Keratinocyte (primary cell): ENCODE measurements around the gene POLR1A. TPM values are rescaled to one million over a fixed set of nuclear protein-coding genes. Genes with fewer than 3 reads are reported as not detected.

Experiments used
- DNase-seq: peaks from one replicate; pipeline ENCODE4 v3.0.0-alpha.2; 2011; ENCODE audit warnings: low read depth, missing footprints, low spot score
- FAIRE-seq: peaks from 2 replicates; lab custom pipeline; 2011; peaks lifted over from hg19 to GRCh38; lab: Jason Lieb, UNC
- H2AFZ ChIP-seq: 2 replicates; pipeline ENCODE4 v1.6.0; 2012; ENCODE audit warnings: low read length, control low read depth, inconsistent platforms; ENCODE audit not compliant: control insufficient read depth
- H3K27ac ChIP-seq: 2 replicates; pipeline ENCODE4 v1.5.1; 2011; ENCODE audit warnings: low read length; ENCODE audit not compliant: control insufficient read depth, insufficient read depth
- H3K27me3 ChIP-seq: 3 replicates; pipeline ENCODE4 v1.6.0; 2011; ENCODE audit warnings: low read length; ENCODE audit not compliant: control insufficient read depth, insufficient read depth; ENCODE audit errors: extremely low read depth
- H3K36me3 ChIP-seq, 2 experiments: 2 replicates in 1 of 2; 3 replicates in 1 of 2; pipeline ENCODE4 v1.5.1; 2011; ENCODE audit warnings: low read length in 2 of 2, mild to moderate bottlenecking in 1 of 2; ENCODE audit not compliant: control insufficient read depth in 2 of 2, insufficient read depth in 2 of 2; ENCODE audit errors: extremely low read depth in 1 of 2
- H3K4me1 ChIP-seq: 3 replicates; pipeline ENCODE4 v1.5.1; 2011; ENCODE audit warnings: low read length; ENCODE audit not compliant: control insufficient read depth, insufficient read depth; ENCODE audit errors: extremely low read depth
- H3K4me2 ChIP-seq: 3 replicates; pipeline ENCODE4 v1.6.0; 2011; ENCODE audit warnings: low read depth, low read length; ENCODE audit not compliant: control insufficient read depth, insufficient read depth; ENCODE audit errors: extremely low read depth
- H3K4me3 ChIP-seq, 3 experiments: fragments of 200-600 bp in 1 of 3; sonication (generic) in 1 of 3; 2 replicates in 2 of 3; 3 replicates in 1 of 3; pipeline ENCODE4 v1.5.1; 2011 to 2016; ENCODE audit warnings: low read length in 3 of 3, mild to moderate bottlenecking in 3 of 3, control low read depth in 2 of 3, inconsistent platforms in 1 of 3, low read depth in 1 of 3, mixed read lengths in 1 of 3, mixed run types in 1 of 3, moderate library complexity in 1 of 3; ENCODE audit not compliant: control insufficient read depth in 2 of 3, insufficient read depth in 2 of 3; ENCODE audit errors: extremely low read depth in 1 of 3
- H3K79me2 ChIP-seq: 2 replicates; pipeline ENCODE4 v1.6.0; 2012; ENCODE audit warnings: low read length; ENCODE audit not compliant: control insufficient read depth, insufficient read depth
- H3K9ac ChIP-seq: 3 replicates; pipeline ENCODE4 v1.6.0; 2011; ENCODE audit warnings: low read length; ENCODE audit not compliant: control insufficient read depth, insufficient read depth; ENCODE audit errors: extremely low read depth
- H3K9me1 ChIP-seq: 3 replicates; pipeline ENCODE4 v1.6.0; 2011; ENCODE audit warnings: low read length; ENCODE audit not compliant: control insufficient read depth, insufficient read depth; ENCODE audit errors: extremely low read depth
- H3K9me3 ChIP-seq: 2 replicates; pipeline ENCODE4 v1.5.1; 2012; ENCODE audit warnings: low read depth, low read length; ENCODE audit not compliant: control insufficient read depth
- H4K20me1 ChIP-seq: 3 replicates; pipeline ENCODE4 v1.6.0; 2011; ENCODE audit warnings: low read length; ENCODE audit not compliant: control insufficient read depth, insufficient read depth; ENCODE audit errors: extremely low read depth
- EZH2 ChIP-seq: IDR thresholded peaks from one replicate; pipeline ENCODE4 v1.6.1; 2012; ENCODE audit warnings: inconsistent platforms, mild to moderate bottlenecking, low read length, moderate library complexity
- dilution Hi-C: fragments of 300-500 bp; cut with MboI; formaldehyde crosslinking; loops from one replicate; pipeline ENCODE4 v1.7.0; 2020; ENCODE audit warnings: low sequenced_read_pairs; ENCODE audit not compliant: extremely low pct_ligation_motif_present
- polyA plus RNA-seq, 5 experiments: library from polyadenylated mRNA; depleted of rRNA in 3 of 5; stranded (reverse) in 3 of 5; stranded (forward) in 1 of 5; unstranded in 1 of 5; fragments of >200 nt; gene quantifications; 1 replicate in 1 of 5; 2 replicates in 3 of 5; 3 replicates in 1 of 5; pipeline versions ENCODE4 v1.2.1 to v1.2.3, GENCODE V29; 2011 to 2012; ENCODE audit warnings: missing spikeins in 2 of 5, low read depth in 1 of 5, low replicate concordance in 1 of 5
- TF ChIP-seq, protein P1 (sequence below), 3 experiments: IDR thresholded peaks in 1 of 3; conservative IDR thresholded peaks in 1 of 3; optimal IDR thresholded peaks in 1 of 3; 2 replicates in 2 of 3; 3 replicates in 1 of 3; pipeline versions ENCODE3 to v1.5.1; 2011; ENCODE audit warnings: low read length in 3 of 3, mild to moderate bottlenecking in 3 of 3, moderate library complexity in 2 of 3, control low read depth in 1 of 3, inconsistent platforms in 1 of 3; ENCODE audit not compliant: insufficient read depth in 2 of 3; ENCODE audit errors: extremely low read depth in 1 of 3

The POLR1A gene
- polyA plus RNA-seq, 1 donor (not counting 4 experiments of a cell fraction or from before 2014, with no cell fraction given) = 16.1 TPM

DNA sequence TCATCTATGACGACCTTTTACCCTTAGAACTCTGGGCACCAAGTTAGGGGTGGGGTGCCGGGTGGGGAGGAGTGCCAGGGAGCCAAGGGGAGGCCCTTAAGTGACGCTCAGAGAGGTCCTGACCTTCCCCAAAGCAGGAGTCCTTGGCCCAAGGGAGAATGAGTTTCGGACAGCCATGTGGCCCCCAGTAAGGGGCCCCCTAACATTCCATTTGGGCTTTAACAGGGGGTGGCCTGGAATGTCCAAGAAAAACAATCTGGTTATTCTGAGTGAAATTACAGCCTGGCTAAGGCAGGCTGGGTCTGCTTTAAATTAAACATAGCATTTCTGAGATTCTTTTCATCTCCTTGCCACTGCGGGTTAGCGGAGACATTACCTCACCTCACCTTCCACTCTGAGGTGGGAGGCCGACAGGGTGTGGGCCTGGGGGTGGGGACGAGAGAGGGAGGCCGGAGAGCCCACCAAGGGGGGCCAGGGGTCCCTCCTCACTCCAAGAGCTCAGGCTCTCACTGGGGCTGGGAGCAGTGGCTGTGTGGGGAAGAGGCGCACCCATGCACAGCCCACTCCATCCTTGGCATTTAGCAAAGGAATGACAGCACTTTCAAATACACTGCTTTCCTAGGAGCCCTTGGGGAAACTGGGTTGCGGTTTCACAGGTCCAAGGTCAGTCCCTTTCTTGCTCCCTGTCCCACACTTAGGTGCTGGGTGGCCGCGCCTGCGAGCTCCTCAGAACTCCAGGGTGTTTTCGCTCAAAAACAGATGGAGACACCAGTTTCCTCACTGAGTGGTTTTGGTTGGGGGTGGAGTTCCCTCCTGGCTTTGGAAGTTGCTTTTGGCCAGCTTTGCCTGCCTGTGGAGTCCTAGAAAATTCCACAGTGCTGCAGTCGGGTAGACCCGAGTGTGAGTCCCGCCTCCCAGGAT is 107.4 kb downstream of the POLR1A start:
- H2AFZ ChIP-seq = no peak overlapping the region
- no peak overlapping the region for H3K9ac ChIP-seq
- no peak for DNase-seq

DNA sequence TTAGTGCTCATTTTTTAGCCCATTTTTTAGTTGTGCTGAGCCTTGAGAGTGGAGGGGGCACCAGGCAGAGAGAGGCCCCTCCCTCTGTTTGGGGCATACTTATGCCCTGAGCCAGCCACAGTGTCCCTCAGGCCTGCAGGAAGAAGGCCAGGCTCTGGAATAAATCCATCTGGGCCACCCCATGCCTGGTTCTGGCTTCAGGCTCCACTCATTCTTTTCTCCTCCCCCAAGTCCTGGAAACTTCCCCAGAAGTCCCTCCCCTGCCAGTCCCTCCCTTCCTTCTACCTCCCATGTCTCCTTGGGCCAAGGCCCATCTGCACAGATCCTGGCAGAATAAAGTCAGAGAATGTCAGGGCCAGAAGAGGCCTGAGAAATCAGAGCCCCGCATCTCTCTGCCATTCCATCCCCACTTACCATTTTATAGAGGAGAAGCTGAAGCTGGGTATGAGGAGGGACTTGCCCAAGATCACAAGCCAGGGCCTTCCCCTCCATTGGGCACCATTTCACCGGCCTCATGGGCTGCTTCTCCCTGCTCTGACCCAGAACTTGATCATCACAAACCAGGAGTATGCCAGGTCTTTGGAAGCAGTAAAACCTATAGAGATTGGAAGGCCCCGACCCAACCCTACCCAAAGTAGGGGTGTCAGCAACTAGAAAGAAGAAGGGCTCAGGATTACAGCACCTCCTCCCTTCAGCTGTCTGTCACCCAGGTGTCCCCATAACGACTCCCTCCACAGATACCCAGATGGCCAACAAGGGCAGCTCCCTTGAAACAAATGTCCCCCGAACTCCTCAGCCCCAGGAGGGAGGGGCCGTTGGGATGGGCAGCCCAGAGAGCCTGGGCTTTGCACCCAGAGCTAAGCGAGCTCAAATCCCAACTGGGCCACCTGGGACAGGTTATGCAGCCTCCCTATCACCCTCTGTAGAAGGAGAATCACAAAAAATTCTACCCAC is 108.4 kb downstream of the POLR1A start:
- Histone ChIP-seq H3K4me2 (no peak overlapping the region), H3K9ac (no peak overlapping the region), H3K4me3 (no peak overlapping the region), H4K20me1 (no peaks in the 10 kb centered on the region), H3K36me3 (no peaks in the 10 kb centered on the region), H3K79me2 (no peaks in the 10 kb centered on the region), H2AFZ (no peak overlapping the region), H3K27me3 (no peaks in the 10 kb centered on the region), H3K9me3 (no peaks in the 10 kb centered on the region), H3K4me1 (no peaks in the 10 kb centered on the region), H3K27ac (no peak overlapping the region), H3K9me1 (no peaks in the 10 kb centered on the region)
- dilution Hi-C loops = no loop called here
- DNase-seq (no peak), FAIRE-seq (no peak)
- TF ChIP-seq, protein P1, sequence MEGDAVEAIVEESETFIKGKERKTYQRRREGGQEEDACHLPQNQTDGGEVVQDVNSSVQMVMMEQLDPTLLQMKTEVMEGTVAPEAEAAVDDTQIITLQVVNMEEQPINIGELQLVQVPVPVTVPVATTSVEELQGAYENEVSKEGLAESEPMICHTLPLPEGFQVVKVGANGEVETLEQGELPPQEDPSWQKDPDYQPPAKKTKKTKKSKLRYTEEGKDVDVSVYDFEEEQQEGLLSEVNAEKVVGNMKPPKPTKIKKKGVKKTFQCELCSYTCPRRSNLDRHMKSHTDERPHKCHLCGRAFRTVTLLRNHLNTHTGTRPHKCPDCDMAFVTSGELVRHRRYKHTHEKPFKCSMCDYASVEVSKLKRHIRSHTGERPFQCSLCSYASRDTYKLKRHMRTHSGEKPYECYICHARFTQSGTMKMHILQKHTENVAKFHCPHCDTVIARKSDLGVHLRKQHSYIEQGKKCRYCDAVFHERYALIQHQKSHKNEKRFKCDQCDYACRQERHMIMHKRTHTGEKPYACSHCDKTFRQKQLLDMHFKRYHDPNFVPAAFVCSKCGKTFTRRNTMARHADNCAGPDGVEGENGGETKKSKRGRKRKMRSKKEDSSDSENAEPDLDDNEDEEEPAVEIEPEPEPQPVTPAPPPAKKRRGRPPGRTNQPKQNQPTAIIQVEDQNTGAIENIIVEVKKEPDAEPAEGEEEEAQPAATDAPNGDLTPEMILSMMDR (optimal IDR thresholded peaks at IDR 0.05 in 1 of 3, IDR thresholded peaks at IDR 0.05 in 1 of 3, conservative IDR thresholded peaks at IDR 0.05 in 1 of 3; ENCODE audit: extremely low read depth in 1 of 3, insufficient read depth in 2 of 3, low read length in 3 of 3) = no peak

More for the DNA sequence above, 107.4 kb downstream of the POLR1A start:
- Histone ChIP-seq H3K9me1 (no peaks in the 10 kb centered on the region), H4K20me1 (no peaks in the 10 kb centered on the region), H3K4me3 (no peak overlapping the region), H3K79me2 (no peaks in the 10 kb centered on the region), H3K4me2 (no peak overlapping the region), H3K27ac (no peak overlapping the region), H3K27me3 (no peaks in the 10 kb centered on the region), H3K9me3 (no peaks in the 10 kb centered on the region), H3K36me3 (no peaks in the 10 kb centered on the region), H3K4me1 (no peaks in the 10 kb centered on the region)
- FAIRE-seq = no peak
- dilution Hi-C loops = no loop called here
- TF ChIP-seq, protein P1 (optimal IDR thresholded peaks at IDR 0.05 in 1 of 3, IDR thresholded peaks at IDR 0.05 in 1 of 3, conservative IDR thresholded peaks at IDR 0.05 in 1 of 3; ENCODE audit: extremely low read depth in 1 of 3, insufficient read depth in 2 of 3, low read length in 3 of 3) = no peak
- no peak for TF ChIP-seq EZH2
